T-helper 22 cell (primary cell): Measurements from ENCODE around the gene RALGDS.
"Not testable (repeated sequence)": the region's sequence is repeated elsewhere in the genome, so short reads cannot be mapped to it uniquely, and the experiment has no call there.

Experiments used
- DNase-seq: peaks from one replicate; pipeline ENCODE4 v3.0.0-alpha.2; 2020; ENCODE audit warnings: low read depth

RALGDS gene

DNA sequence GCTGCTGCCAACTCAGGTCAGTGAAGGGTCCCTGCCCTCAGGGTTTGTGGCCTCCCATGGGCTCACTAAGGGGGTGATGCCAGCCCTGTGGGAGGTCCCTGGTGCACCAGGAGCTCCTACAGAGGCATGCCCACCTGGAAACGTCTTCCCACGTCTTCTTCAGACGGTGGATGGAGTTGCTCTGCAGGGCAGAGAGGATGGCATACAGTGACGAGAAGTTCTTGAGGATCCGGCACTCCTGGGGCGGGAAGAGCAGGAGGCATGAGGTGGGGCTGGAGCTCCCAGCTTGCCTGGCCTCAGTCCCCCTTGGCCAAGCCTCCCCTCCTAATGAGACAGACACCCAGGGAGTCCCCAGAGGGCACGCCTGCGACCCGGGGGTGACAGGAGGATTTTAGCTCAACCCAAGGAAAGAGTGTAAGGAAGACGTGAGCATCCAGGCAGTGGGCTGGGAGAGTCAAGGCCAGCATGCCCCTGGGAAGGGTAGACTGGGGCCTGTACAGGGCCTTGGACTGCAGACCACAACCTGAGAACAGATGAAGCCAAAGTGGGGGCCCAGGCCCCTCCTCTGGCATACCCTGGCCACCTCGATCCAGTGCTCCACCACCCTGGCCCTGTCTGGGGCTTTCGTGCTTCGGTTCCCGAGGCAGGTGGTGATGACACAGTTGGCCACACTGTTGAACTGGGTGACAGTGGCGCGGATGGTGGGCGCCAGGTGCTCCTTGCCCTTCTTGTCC, 14.4 kb downstream of the RALGDS start:
- DNase-seq: no peak

DNA sequence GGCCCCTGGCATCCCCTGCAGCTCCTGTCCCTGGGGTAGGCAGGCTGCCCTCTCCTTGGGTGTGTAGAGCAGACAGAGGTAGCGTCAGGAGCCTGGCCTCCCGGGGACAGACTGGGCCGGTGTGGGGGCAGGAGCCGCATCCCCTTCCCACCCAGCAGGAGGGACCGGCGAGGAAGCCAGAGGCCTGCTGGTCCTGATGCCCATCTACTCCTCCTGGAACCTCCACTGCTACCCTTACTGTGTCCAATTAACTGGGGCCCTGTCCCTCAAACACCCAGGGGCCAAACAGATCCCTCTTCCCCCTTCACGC, 15.6 kb downstream of the RALGDS start:
- no peak for DNase-seq

DNA sequence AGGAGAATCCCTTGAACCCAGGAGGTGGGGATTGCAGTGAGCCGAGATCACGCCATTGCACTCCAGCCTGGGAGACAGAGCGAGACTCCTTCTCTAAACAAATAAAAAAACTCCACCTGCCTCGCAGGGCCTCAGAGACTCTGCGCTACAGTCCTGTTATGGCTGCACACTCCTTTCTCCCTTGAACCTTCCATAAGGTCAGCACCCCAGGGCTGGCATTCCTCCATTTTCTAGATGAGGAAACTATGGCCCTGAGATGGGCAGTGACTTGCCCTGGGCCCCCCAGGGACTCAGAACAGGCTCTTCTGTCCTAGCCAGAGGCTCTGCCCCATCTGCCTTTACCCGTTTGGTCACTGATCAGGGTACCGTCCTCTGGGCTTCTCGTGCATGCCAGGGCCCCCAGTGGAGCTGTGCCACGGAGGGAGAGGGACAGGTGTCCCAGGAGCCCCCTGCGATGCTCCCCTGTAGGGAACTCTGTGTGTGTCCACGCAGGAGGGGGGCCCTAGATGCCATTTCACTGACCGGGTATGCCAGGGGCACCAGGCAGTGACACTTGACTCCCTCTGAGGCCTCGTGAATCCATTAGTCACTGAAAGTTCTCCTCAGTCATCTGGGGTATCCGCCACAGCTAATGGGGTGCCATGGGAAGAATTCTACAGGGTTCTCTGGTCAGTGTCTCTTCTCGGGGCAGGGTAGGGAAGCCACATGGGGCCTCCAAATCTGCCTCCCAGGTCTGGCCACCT, 16.2 kb downstream of the RALGDS start:
- no peak for DNase-seq

DNA sequence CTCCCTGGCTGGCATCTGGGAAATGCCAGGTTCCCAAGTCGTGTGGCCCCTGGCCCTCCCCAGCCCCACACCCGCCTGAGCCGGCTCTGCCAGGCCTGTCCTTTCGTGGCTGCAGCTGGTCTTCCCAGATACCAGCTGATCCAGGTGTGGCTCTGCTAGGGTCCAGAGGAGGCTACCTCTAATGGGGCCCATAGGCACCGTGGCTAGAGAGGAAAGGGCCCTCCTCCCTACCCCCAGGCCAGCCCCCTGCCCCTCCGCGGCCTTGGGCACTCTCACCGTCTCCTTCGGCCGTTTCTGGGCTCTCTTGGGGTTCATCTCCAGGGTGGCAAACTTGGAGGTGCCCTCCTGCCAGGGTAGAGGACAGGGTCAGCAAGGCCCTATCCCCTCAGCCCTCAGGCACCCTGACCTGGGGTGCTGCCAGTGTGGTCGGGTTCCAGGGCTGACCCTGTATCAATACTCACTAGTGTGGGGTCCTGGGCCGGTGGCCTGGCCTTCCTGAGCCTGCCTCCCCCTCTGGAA, 17.0 kb downstream of the RALGDS start:
- no peak for DNase-seq

DNA sequence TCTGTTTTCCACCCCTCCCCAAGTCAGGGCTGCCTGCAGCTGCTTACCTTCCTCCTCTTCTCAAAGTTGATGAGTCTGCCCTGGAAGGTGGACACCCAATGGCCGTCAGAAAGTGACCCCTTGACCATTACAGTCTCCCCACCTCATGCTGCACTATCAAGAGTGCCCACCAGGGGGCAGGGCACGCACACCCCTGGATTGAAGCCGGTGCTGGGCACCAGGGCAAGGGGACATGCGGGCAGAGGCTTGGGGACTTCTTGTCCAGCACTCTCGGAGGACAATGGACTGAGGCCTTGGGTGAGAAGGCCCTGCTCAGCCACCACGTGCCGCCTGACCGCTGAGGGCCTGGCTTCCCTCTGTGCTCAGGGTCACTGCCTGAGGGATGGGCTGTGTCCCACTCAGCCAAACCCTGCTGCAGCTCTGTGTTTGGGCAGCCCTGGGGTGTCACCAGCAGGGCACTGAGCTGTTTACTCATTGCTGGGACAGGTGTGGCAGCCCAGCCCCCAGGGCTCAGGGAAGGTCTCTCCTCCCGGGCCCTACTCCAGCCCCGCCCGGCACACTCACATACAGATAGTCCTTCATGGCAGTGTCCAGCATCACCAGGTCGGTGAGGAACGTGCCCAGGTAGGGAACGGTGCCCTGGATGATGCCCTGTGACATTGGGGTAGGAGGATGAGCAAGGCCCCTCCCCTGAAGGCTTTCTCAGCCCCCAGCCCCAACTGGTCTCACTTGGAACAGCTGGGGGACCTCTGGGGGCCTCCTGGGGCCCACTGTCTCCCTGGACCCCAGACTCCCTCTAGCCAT, 17.7 kb downstream of the RALGDS start:
- no peak for DNase-seq

DNA sequence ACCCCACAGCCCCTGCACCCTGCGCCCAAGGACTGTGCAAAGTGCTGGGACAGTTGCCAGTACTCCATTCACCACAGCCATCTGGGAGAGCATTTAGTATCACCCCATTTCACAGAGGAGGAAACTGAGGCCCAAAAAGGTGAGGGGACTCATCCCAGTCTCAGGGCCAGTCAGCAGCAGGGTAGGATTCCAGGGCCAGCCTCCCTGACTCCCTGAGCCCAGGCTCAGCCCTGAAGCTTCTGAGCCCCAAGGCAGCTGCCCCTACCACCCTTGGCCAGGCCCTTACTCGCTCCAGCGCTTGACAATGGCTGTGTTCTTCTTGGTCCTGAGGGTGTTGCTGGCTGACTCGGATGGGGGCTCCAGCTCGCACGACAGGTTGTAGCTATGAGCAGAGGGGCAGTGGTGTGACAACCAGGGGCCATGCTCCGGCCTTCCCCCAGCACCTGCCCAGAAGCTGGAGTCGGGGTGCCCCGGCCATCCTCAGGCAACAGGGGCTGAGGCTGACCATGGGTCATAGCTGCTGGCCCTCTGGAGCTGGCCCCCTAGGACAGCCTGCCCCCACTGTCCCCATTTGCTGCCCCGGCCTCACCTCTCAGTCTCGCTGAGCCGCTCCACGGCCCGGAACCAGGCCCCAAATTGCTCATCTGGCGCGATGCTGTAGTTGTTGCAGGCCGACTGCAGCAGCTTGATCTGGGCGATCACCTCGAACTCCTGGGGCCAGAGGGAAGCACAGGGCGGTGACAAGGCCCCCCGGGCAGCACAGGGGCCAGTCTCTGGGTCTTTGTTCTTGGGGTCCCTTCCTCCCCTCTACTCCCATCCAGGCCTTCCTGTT, 18.6 kb downstream of the RALGDS start:
- DNase-seq: no peak

DNA sequence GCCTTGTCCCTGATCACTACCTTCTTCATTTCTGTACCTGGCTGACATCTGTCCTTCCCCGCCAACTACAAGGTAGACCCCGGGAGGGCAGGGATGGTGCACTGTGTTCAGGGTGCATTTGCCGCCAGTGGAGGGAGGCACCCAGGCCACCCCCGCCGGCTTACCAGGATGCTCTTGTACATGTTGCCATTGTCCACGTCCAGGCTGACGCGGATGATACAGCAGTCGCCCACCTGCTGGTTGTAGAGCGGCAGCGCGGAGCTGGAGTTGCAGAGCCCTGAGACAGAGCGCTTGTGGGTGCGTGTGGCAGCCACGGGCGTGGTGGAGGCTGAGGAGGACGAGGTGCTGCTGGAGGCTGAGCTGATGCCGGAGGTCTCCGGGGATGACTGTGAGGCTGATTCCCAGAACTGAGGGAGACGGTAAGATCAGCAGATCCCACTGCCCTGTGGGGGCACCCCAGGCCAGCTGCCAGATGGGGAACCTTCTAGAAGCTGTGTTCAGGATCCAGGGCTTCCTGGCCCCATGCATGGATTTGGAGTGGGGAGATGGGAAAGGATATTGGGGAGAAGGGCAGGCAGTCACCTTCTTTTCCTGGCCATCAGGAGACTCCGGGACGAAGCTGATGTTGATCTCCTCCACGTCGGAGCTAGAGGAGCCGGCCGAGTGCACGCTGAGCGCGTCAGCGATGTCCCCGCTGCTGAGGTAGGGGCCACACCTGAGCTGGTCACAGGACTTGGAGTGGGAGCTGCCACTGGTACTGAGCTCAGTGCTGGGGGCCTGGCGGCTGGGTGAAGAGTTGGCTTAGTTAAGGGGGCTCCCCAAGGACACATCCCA, 19.5 kb downstream of the RALGDS start:
- DNase-seq: no peak

DNA sequence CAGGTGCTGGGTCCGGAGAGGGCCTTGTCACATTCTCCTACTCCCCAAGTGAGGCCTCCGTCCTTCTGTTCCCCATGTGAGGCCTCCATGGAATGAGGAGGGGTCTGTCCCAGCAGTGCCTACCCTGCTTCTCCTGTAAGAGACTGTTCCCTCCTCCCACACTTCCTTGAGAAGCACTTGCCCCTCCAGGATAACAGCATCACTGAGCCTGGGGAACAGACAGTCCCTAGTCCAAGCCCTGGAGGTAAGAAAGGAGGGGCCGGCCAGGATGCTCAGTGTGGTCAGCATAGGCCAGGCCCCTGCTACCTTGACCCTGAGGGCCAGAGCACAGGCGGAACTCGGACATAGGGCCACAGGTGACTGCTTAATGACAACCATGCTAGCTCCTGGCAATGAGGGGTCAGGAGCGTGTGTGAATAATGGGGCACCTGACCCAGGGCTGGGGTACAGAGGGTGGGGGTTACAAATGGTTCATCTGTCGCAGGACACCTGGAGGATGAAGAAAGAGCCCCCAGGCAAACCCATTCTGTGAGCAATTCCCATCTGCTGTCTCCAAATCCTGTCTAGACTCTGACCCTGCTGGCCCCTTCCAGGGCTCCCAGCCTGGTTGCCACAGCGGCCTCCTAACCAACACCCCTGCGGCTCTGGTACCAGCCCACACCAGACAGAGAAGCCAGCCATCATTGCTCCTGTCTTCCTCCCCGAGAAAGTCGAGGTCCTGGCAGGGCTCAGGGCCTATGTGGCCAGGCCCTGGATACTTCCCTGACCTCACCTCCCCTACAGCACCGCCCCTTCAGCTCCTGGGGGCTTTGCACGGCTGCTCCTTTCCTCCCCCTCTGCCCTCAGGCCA, 20.3 kb downstream of the RALGDS start:
- no peak for DNase-seq

DNA sequence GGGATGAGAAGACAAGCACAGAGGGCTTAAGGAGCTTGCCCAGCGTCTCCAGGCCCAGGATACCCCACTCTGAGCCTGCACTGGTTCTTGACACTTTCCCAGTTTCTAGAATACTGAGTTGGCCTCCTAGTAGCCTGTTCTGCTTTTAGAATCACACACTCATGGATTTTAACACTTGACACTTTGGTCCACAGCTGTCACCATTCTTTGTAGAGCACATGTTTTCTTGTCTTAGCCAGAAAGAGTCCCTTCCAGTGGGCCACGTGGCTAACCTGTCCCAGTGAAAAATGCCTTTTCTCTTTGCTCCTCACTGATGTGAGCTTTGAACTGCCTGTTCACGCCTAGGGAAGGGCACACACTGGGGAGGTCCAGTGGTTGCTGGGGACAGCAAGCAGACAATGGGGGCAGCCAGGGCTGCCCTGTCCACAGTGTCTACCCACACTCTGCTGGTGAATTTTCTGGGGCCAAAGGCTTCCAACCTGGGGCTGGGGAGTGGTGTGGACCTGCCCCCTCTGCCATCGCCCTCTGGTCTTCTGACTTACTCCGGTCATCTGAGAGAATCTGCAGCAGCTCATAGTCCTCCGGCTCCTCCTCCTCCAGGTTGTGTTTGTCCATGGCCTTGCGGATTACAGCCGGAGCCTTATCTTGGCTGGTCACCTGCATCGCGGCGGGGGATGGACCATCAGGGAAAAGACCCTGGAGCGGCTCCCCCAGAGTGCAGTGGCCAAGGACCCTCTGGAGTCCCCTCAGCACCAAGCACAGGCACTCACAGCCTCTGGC, 21.1 kb downstream of the RALGDS start:
- no peak for DNase-seq

DNA sequence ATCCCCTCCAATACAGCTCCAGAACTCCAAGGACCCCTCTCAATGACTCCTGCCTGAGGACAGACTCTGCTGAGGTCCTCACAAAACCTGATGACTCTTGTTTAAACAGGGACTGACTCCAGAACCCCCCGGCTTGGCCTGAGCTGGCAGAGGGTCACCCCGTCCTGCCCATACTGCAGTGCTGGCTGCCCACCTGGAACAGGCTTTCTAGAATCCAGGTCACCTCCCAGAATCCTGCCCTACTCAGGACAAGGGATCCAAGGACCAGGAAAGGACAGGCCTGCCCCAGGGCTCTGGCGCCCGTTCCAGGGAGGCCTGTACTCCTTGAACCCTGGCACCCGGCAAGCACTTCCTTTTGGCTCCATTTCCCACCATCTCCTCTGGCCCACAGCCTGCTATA, 22.2 kb downstream of the RALGDS start:
- DNase-seq: no peak

DNA sequence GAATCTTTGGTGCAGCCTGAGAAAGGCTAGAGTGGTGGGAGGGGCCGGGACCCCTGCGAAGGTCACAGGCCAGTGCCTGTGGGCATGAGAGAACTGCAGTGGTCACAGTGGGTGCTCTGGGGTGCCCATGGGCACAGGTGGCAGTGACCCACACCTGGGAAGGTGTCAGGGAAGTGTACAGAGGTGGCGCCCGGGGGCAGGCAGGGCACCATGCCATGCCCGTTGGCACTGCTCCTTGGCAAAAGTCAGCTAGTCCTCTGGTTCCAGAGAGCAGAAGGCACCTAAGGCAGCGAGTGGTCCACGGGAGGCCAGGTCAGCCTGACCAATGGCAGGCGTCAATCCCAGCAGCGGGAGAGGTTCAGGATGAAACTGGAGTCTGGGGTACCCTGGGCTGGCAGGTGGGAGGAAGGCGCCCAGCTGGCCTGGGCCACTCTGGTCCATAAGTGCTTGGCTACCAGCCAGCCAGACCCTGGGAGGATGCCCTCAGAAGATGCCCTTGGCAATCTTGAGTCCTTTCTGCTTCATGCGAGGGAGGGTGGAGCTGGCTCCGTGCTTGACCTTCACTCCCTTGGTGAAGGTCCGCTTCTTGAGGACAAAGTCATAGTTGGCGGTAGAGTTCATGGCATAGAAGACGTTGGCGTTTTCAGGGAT, 22.8 kb downstream of the RALGDS start:
- no peak for DNase-seq

DNA sequence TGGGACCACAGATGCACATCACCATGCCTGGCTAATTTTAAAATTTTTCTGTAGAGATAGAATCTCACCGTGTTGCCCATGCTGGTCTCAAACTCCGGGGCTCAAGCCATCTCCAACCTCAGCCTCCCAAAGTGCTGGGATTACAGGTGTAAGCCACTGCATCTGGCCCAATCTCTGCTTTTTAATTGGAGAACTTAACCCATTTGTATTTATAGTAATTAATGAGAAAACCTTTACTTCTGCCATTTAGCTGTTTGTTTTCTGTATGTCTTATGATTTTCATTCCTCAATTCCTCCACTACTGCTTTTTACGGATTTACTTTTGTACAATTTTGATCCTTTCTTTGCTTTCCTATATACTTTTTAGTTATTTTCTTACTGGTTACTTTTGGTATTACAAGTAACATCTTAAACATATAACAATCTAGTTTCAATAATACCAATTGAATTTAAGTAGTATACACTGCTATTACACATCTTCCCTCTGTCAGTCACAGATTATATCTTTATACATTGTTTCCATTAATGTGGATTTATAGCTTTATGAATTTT, 26.1 kb downstream of the RALGDS start:
- no peak for DNase-seq

DNA sequence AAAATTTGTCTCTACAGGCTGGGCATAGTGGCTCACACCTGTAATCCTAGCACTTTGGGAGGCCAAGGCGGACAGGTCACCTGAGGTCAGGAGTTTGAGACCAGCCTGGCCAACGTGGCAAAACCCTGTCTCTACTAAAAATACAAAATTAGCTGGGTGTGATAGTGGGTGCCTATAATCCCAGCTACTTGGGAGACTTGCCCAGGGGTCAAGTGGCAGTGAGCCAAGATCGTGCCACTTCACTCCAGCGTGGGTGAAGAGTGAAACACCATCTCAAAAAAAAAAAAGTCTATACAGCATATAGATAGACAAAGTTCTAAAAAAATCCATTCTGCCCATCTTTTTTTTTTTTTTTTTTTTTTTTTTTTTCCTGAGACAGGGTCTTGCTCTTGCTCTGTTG, 26.7 kb downstream of the RALGDS start:
- not testable (repeated sequence) for DNase-seq

DNA sequence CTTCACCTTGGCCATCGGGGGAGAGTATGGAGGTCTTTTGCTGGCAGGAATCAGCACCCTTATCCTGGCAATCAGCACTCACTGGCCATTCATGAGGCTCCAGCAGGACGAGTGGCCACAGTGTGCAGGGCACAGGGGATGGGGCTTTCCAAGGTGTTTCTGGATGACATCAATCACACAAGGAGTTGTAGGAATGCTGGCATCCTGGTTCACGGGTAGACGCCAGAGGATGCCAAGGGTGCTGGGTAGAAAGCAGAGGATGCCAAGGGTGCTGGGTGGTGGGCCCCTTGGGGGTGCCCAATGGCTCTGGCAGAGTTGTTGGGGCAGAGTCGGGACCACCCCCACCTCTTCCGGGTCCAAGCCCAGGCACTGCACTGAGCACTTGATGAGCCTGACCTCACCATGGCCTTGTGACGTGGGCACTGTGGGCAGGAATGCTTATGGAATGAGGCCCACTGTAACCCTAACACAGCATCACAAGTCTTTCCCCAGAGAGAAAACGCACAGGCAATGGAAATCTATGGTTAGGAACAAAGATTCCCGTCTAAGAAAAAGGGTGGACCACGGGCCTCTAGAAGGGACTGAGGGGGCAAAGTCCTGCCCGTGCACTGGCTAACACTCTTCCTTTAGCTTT, 30.2 kb downstream of the RALGDS start:
- no peak for DNase-seq

DNA sequence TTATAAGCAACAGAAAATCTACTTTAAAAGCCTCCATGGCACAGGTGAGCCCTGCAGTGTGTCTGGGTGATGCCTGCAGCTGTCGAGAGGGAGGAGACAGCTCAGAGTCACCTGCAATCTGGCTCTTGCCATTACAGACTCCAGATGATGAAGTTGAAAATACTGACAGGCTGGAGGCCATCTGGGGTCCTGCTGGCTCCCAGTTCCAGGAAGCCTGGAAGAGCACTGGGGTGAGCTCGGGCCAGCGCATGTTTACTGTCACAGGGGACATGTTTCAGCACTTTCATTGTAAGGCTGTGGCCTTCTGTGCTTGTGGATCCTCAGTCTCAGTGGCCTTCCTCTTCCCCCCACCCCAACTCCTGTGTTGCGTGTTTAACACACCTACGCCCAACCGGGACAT, 30.9 kb downstream of the RALGDS start:
- no peak for DNase-seq

DNA sequence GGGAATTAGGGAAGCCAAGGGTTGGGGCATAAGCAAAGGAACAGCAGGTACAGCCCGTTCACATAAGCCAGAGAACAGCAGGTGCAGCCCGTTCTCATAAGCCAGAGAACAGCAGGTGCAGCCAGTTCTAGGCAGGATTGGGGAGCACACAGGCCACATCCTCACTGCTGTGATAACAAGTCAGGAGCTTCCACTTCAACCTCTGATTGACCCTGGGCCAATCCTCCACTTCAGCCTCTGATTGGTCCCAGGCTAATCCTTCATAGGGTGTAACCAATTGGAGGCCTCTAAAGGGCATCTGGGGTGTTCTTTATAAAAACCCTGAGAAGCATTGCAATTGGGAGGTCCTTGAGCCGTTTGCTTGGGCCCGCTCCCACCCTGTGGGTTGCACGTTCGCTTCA, 31.8 kb downstream of the RALGDS start:
- no peak for DNase-seq

DNA sequence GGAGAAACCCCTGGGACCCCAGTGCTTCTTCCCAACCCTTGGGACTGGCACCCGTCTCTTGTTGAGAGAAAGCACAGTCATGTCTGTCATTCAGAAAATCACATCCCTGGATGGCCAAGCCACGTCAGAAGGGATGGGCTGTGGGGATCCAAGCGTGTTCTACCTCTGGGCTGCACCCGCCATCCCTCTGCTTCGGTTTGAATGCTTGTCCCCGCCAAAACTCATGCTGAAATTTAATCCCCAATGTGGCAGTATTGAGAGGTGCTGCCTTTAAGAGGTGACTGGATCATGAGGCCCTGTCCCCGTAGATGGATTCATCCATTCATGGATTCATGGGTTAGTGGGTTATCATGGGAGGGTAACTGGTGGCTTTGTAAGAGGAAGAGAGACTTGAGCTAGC, 32.3 kb downstream of the RALGDS start:
- DNase-seq: no peak

DNA sequence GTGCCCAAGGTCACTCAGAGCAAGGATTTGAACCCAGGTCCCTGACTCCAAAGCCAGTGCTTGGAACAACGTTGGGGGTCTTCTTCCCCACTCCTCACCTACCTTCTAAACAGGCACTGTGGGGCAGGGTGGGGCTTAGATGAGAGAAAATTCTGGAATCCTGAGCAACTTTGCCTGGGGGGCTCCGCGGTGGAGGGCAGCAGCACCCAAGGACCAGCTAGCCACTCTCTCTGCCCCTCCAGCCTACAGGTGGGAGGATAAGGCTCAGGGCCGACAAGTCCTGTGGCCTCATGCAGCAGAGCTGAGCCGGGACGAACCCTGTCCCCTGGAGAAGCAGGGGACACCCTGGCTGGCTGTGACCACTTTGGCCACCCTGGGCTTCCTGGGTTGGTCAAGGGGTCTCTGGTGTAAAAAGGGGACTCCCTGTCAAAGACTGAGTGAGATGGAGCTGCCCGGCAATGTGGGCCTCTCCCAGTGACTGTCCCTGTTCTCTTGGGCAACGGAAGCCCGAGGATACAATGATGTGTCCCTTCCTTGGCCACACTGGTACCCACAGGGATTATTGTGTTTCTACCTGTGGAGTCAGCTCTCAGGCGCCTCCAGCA, 32.8 kb downstream of the RALGDS start:
- DNase-seq: no peak
